Heart left ventricle (tissue), 16 donors: Measurements from ENCODE around the gene HMX1. TPM values are rescaled to one million over a fixed set of nuclear protein-coding genes. Genes with fewer than 3 reads are reported as not detected.
A peak's percentile ranks its signal among the peaks of the same experiment; 100 is the strongest.

ENCODE experiments used
- ATAC-seq, 4 donors: fragments of 200-7000 bp; cut with Tn5 transposase; one replicate each; pipeline ENCODE4 v1.9.1; 2020 to 2022; ENCODE audit warnings: moderate library complexity in 4 of 4, mild to moderate bottlenecking in 3 of 4, moderate number of reproducible peaks in 1 of 4
- DNase-seq, 5 donors: peaks; one replicate each; pipeline ENCODE4 v3.0.0-alpha.2; 2020
- H3K27ac ChIP-seq, 12 donors: fragments of 200-600 bp; sonication (generic) in 4 of 12; one replicate each; pipeline versions ENCODE4 v1.5.0 to v1.8.0; 2016 to 2022; ENCODE audit warnings: mild to moderate bottlenecking in 2 of 12
- H3K27me3 ChIP-seq, 9 donors: fragments of 200-600 bp; sonication (generic) in 2 of 9; one replicate each; pipeline versions ENCODE4 v1.5.1 to v1.8.0; 2016 to 2022; ENCODE audit warnings: mild to moderate bottlenecking in 3 of 9
- H3K36me3 ChIP-seq, 9 donors: fragments of 200-600 bp; sonication (generic) in 2 of 9; one replicate each; pipeline versions ENCODE4 v1.5.0 to v1.8.0; 2018 to 2022; ENCODE audit warnings: mild to moderate bottlenecking in 2 of 9
- H3K4me1 ChIP-seq, 12 donors: fragments of 200-600 bp; sonication (generic) in 4 of 12; one replicate each; pipeline versions ENCODE4 v1.5.0 to v1.8.0; 2016 to 2022; ENCODE audit warnings: mild to moderate bottlenecking in 3 of 12
- H3K4me3 ChIP-seq, 12 donors: fragments of 200-600 bp; sonication (generic) in 4 of 12; one replicate each; pipeline versions ENCODE4 v1.5.0 to v1.8.0; 2017 to 2022; ENCODE audit warnings: mild to moderate bottlenecking in 9 of 12, moderate library complexity in 4 of 12
- H3K9me3 ChIP-seq, 12 donors: fragments of 200-600 bp; sonication (generic) in 4 of 12; one replicate each; pipeline versions ENCODE4 v1.5.0 to v1.8.0; 2016 to 2022; ENCODE audit warnings: mild to moderate bottlenecking in 1 of 12
- CTCF ChIP-seq, 12 donors: fragments of 200-600 bp; sonication (generic) in 4 of 12; IDR thresholded peaks; one replicate each; pipeline versions ENCODE4 v1.5.0 to v1.8.0; 2018 to 2022; ENCODE audit warnings: antibody characterized with exemption in 12 of 12, mild to moderate bottlenecking in 5 of 12
- POLR2A ChIP-seq, 2 donors: fragments of 450-650 bp; IDR thresholded peaks; one replicate each; pipeline ENCODE4 v1.6.1; 2017; ENCODE audit warnings: antibody characterized with exemption in 2 of 2, mild to moderate bottlenecking in 2 of 2, moderate library complexity in 2 of 2
- WGBS, 4 donors: extraction: QIAGEN DNeasy Blood & Tissue Kit in 2 of 4; methylation state at CpG; one replicate each; pipeline versions ENCODE4 v1.1.5 to v1.1.7; 2013 to 2018; 5-methylcytosine and 5-hydroxymethylcytosine counted together
- intact Hi-C, 10 donors: fragments of 100-400 bp; cut with DNase I; formaldehyde crosslinking; loops; one replicate each; pipeline versions ENCODE4 v1.11.1 to v1.14.2; 2022
- polyA plus RNA-seq, 2 donors: library from polyadenylated mRNA; stranded (reverse); fragments of 200-250 nt; gene quantifications; one replicate each; pipeline ENCODE4 v1.2.3, GENCODE V29; 2013
- total RNA-seq, 9 donors: library from RNA; depleted of rRNA in 2 of 9; stranded (reverse); fragments of >200 nt in 2 of 9; fragmentation: NEBNext Ultra II Directional in 3 of 9; extraction: Animal tissue kit (Norgen Biotek cat#: 25700) in 3 of 9; gene quantifications; one replicate each; pipeline versions ENCODE4 v1.1.0 to v1.2.4, GENCODE V29; 2016 to 2023
- donor health status: ischemic (EF 13 %, LVEDD 7.1; RV severe dilation, severe dysfunction).
- donor health status: healthy with polysubstance abuse.
- donor health status: DM: no; HTN: yes; CAD: no.
- donor health status: DM: no; HTN: no; CAD: no.
- donor health status: ischemic (EF 25% LVEDD 6.9; RV normal size, moderate dysfunction).
- donor health status: ischemic (EF 25% LVEDD 5.7; RV mildly dilated, moderate dysfunction).
- donor health status: healthy.
- donor health status: DM: yes; HTN: yes; CAD: no.
- donor health status: ischemic (EF 35%, LVEDD 5.7; RV mildly dilated, moderate dysfunction).
- donor health status: nonischemic (EF 11% LVEDD 7.7; RV severe dilation, severe dysfunction).
- donor health status: DM: yes; HTN: yes; CAD: no.
- donor health status: PGD.
- donor health status: ischemic (EF 29% LVEDD 5.4; RV normal size, mild dysfunction).
- donor health status: nonischemic (EF 23%, LVEDD 6.1; RV moderate dilation, normal function).

HMX1 gene
- total and polyA plus RNA-seq, 11 donors = 0.25 TPM; not detected in 10

- intact Hi-C loops = loop anchor here in 9 of 10 donors (10.0 kb wide), 4 partner anchors 295 to 445 kb away; no protein-coding TSS in a partner anchor
- WGBS, 4 donors = 75 to 82% (median 78%) methylated on average over 26 to 30 of the region's 30 CpGs
Measured at GRCh38 chr4:8910100-8910821, 38.6 kb upstream of the HMX1 start.

DNA sequence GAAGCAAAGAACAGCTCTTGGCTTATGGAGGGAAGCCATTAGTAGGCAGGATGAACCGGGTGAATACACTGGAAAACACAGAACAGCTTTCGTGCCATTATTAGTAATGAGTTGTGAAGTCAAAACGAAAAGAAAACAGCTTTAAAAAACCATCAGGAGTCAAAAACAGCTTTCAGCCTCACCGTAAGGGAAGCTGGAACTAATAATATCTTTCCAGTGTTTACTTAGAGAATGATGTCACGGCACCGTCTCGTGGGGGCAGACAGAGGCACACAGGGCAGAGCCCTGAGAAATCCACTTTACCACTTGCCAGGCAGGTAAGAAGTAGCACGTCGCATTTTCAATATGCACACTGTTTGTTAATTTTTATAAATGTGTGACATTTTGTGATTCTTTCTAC is 37.9 kb upstream of the HMX1 start:
- intact Hi-C loops = no loop called here
- H3K27me3 ChIP-seq = peaks cover 0 to 35% (median 11%) of the 10 kb centered on the region in 9 donors
- no peak for ATAC-seq

More at GRCh38 chr4:8910100-8910821, 38.6 kb upstream of the HMX1 start:
- no peak overlapping the region for H3K27ac ChIP-seq
- H3K4me3 ChIP-seq = no peak overlapping the region
- DNase-seq = peak in 2 of 5 donors; percentile 9 to 11
- H3K36me3 ChIP-seq = no peaks in the 10 kb centered on the region
- H3K27me3 ChIP-seq = peaks cover 0 to 39% (median 9%) of the 10 kb centered on the region in 9 donors
- ATAC-seq = no peak
- no peaks in the 10 kb centered on the region for H3K9me3 ChIP-seq
- TF ChIP-seq CTCF (IDR thresholded peaks at IDR 0.05) = no peak
- TF ChIP-seq POLR2A (IDR thresholded peaks at IDR 0.05) = no peak
- H3K4me1 ChIP-seq = no peaks in the 10 kb centered on the region

DNA sequence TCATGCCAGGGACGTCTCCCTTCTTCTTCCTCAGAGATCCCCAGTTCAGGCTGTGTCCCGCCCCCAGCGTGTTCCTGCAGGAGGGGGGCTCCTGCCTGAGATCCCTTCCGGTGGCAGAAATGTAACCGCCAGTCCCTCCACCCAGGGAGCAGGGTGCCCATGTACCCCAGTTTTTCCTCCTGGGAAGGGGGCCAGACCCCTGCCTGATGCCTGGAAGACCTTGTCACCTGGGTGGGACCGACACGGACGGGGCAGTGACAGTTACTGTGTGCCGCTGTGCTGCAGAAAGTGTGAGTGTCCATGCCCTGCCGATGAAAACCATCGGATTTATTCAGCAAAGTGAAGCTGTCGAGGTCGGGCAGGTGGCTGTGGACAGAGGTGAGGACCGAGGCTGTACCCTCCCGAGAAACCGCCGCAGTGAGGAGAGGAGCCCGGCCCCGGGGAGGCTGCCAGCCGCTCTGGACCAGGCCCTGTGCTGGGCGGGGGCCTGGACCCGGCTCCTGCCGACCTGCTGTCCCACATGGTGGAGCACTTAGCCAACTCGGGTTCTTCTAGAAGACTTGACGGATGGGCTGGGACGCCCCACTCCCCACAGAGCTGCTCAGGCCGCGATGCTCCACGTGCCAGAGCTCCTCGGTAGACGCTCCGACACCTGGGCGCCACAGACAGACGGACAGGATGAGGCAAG is 36.7 kb upstream of the HMX1 start:
- 63 to 75% (median 75%) methylated on average over 26 to 34 of the region's 34 CpGs for WGBS, 4 donors
- TF ChIP-seq CTCF (IDR thresholded peaks at IDR 0.05) (no peak), POLR2A (IDR thresholded peaks at IDR 0.05) (no peak)
- no peak overlapping the region for H3K27ac ChIP-seq
- no peaks in the 10 kb centered on the region for H3K4me1 ChIP-seq
- no peaks in the 10 kb centered on the region for H3K36me3 ChIP-seq
- intact Hi-C loops = no loop called here
- peaks cover 0 to 2% (median 0%) of the 10 kb centered on the region in 12 donors for H3K9me3 ChIP-seq
- peaks cover 0 to 38% (median 11%) of the 10 kb centered on the region in 9 donors for H3K27me3 ChIP-seq
- ATAC-seq = no peak
- H3K4me3 ChIP-seq = no peak overlapping the region
- DNase-seq = peak in 3 of 5 donors; percentile 2 to 15 (median 9)

More for the DNA sequence above, 37.9 kb upstream of the HMX1 start:
- Histone ChIP-seq H3K36me3 (no peaks in the 10 kb centered on the region), H3K4me3 (no peak overlapping the region), H3K4me1 (no peaks in the 10 kb centered on the region), H3K27ac (no peak overlapping the region), H3K9me3 (no peaks in the 10 kb centered on the region)
- 37 to 52% (median 44%) methylated on average over 9 of the region's 9 CpGs for WGBS, 4 donors
- no peak for DNase-seq
- TF ChIP-seq POLR2A (IDR thresholded peaks at IDR 0.05) (no peak), CTCF (IDR thresholded peaks at IDR 0.05) (no peak)

GRCh38 chr4:8907596-8908205 is 36.1 kb upstream of the HMX1 start:
- ATAC-seq (no peak), DNase-seq (peak in 2 of 5 donors; percentile 7 to 8)
- no peak overlapping the region for H3K27ac ChIP-seq
- peaks cover 0 to 9% (median 0%) of the 10 kb centered on the region in 12 donors for H3K9me3 ChIP-seq
- TF ChIP-seq POLR2A (IDR thresholded peaks at IDR 0.05) = no peak
- 77 to 84% (median 81%) methylated on average over 14 of the region's 14 CpGs for WGBS, 4 donors
- H3K27me3 ChIP-seq = peaks cover 0 to 38% (median 11%) of the 10 kb centered on the region in 9 donors
- intact Hi-C loops = no loop called here
- H3K4me3 ChIP-seq = no peak overlapping the region
- no peaks in the 10 kb centered on the region for H3K36me3 ChIP-seq
- H3K4me1 ChIP-seq = no peaks in the 10 kb centered on the region
